GM12873 (cell line): ENCODE results near the gene ITPR2.

Experiments used
- TF ChIP-seq, protein P1 (sequence below): IDR thresholded peaks from 2 replicates; pipeline ENCODE4 v1.5.1; 2012; ENCODE audit warnings: low read depth, mild to moderate bottlenecking, moderate library complexity, low read length, control low read depth; ENCODE audit not compliant: insufficient read depth; ENCODE audit errors: missing control alignments

The ITPR2 gene

DNA sequence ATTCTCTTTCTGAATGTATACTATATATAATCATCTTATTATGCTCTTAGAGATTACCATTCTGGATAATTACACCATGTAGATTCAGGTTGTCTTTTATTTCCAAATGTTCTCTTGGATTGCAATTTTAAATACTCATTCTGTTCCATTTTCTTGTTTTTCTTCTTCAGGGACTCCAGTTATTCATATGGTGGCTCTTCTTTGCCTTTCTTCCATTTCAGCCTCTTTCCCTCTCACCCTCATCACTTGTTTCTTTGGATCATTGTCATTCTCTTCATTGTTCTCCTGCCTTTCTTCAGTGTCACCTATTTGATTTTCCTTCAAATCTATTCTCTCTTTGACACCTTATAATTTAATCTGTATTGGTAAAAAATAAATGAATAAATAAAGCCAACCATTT is 182.0 kb downstream of the ITPR2 start:
- TF ChIP-seq, protein P1, sequence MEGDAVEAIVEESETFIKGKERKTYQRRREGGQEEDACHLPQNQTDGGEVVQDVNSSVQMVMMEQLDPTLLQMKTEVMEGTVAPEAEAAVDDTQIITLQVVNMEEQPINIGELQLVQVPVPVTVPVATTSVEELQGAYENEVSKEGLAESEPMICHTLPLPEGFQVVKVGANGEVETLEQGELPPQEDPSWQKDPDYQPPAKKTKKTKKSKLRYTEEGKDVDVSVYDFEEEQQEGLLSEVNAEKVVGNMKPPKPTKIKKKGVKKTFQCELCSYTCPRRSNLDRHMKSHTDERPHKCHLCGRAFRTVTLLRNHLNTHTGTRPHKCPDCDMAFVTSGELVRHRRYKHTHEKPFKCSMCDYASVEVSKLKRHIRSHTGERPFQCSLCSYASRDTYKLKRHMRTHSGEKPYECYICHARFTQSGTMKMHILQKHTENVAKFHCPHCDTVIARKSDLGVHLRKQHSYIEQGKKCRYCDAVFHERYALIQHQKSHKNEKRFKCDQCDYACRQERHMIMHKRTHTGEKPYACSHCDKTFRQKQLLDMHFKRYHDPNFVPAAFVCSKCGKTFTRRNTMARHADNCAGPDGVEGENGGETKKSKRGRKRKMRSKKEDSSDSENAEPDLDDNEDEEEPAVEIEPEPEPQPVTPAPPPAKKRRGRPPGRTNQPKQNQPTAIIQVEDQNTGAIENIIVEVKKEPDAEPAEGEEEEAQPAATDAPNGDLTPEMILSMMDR: no peak

GRCh38 chr12:26648999-26649398 is 184.0 kb downstream of the ITPR2 start:
- TF ChIP-seq, protein P1: no peak

DNA sequence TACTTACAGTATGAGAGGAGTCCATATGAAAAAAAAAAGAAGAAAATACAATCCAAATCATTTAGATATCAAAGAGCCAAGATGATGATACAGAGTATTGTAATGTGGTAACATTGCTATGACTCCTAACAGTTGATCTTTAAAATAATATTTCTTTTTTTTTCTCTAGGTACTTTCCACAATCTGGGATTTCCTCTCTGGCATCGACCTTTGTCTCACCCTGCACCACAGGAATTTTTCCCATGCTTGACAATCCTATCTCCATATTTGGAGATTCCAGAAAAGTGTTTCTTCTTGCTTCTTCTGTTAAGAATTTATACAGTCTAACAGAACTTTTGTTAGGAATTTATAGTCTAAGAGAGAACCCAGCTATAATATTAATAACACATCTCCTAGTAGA is 184.4 kb downstream of the ITPR2 start:
- TF ChIP-seq, protein P1: no peak

GRCh38 chr12:26648066-26648465 is 184.9 kb downstream of the ITPR2 start:
- TF ChIP-seq, protein P1: no peak

- TF ChIP-seq, protein P1: no peak
These were observed 185.9 kb downstream of the ITPR2 start for GRCh38 chr12:26647088-26647487.

GRCh38 chr12:26646571-26646970 is 186.4 kb downstream of the ITPR2 start:
- TF ChIP-seq, protein P1: no peak

DNA sequence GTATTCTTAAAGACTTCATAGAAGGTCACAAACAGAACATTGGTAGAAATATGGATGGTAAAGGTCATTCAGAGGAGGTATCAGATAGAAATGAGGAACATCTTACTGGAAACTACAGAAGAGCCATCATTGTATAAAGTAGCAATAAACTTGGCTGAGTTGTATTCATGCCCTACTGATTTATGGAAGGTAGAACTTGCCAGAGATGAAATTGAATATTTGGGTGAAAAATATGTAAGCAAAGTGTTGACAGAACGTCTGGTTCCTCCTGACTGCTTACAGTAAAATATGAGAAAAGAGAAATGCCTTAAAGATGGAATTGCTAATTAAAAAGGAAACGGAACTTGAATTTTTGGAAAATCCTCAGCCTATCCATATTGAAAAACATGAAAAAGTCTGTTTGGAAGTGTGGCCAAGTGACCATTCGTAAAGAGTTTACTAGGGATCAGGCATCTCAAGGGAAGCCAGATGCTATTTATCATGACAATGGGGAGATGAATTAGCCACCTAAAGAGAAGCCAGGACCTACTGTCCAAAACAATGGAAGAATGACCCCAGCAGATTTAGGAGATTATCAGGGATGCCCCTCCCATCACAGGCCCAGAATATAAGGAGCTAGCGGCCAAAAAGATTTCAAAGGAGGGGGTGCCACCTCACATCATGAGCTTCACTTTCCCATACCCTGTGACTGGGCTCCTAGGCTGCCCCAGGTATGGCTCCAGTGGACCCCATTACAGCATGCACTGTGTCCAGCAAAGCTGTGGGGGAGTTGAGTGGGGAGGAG is 189.3 kb downstream of the ITPR2 start:
- TF ChIP-seq, protein P1: no peak
